Measurements from ENCODE around the gene SPATA25. TPM values are rescaled to one million over a fixed set of nuclear protein-coding genes. Genes with fewer than 3 reads are reported as not detected.
"Not testable (repeated sequence)": the region's sequence is repeated elsewhere in the genome, so short reads cannot be mapped to it uniquely, and the experiment has no call there.

Gene SPATA25
- polyA plus RNA-seq, 3 donors, result 2.0 to 3.2 (median 3.0) TPM

DNA sequence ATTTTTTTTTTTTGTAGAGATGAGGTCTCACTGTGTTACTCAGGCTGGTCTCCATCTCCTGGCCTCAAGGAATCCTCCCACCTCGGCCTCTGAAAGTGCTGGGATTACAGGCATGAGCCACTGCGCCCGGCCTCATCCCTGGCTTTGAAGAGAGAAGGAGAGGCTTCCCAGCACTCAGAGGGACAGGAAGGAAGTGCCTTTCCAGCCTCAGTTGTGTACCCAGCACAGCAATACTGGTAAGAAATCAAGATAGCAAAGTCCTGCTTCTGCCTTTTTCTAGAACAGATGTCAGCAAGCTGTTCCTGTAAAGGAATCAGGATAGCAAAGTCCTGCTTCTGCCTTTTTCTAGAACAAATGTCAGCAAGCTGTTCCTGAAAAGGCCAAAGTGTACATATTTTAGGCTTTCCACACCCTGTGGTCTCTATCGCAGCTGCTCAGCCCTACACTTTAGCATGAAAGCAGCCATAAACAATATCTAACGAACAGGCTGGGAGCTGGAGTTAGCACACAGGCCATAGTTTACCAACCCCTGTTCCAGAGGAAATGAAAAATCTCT is 30.8 kb upstream of the SPATA25 start:
- DNase-seq (ENCODE audit: low read depth in 3 of 3, low spot score in 2 of 3), result no peak

DNA sequence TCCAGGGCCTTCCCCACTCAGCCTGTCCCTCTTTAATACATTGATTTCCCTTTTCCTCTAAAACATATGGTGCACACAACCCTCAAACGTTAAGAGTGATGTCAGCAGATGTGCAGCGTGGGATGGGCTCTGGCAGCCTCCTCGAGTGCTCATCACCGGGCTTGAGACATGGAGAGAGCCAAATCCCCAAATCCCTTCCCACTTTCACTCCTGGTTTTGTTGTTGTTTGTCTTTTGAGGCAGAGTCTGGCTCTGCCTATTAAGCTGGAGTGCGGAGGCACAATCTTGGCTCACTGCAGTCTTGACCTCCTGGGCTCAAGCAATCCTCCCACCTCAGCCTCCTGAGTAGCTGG is 30.3 kb upstream of the SPATA25 start:
- DNase-seq (ENCODE audit: low read depth in 3 of 3, low spot score in 2 of 3), result no peak

DNA sequence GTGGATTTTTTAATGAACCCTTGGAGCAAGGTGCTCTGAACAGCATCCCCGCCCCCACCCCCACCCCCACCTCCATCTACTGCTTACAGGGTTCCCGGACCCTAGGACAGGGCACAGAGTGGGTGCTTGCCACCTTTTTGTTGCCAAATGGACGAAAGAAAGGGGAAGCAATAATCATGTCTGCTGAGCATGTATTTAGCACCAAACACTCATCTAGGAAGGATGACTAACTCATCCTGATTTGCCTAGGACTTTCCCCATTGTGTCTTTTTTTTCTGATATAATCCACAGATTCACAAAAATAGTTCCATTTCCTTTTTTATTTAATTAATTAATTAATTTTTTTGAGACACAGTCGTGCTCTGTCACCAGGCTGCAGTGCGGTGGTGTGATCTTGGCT is 25.7 kb upstream of the SPATA25 start:
- DNase-seq (ENCODE audit: low read depth in 3 of 3, low spot score in 2 of 3), result no peak

DNA sequence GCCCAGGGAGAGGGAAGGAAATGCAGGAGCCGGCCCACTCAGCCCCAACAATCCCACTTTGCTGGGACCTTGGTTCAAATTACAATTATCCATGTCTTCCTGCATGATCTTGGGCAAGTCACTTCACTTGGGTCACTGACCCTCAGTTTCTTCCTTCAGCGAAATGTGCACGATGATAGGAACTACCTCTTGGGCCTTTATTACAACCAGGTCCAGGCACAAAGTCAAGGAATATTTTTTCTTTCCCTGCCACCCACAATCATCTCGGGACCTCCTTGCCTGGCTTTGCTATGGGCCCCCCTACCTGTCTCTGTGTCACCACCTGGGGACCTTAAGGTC is 24.9 kb upstream of the SPATA25 start:
- no peak for DNase-seq (ENCODE audit: low read depth in 3 of 3, low spot score in 2 of 3)

DNA sequence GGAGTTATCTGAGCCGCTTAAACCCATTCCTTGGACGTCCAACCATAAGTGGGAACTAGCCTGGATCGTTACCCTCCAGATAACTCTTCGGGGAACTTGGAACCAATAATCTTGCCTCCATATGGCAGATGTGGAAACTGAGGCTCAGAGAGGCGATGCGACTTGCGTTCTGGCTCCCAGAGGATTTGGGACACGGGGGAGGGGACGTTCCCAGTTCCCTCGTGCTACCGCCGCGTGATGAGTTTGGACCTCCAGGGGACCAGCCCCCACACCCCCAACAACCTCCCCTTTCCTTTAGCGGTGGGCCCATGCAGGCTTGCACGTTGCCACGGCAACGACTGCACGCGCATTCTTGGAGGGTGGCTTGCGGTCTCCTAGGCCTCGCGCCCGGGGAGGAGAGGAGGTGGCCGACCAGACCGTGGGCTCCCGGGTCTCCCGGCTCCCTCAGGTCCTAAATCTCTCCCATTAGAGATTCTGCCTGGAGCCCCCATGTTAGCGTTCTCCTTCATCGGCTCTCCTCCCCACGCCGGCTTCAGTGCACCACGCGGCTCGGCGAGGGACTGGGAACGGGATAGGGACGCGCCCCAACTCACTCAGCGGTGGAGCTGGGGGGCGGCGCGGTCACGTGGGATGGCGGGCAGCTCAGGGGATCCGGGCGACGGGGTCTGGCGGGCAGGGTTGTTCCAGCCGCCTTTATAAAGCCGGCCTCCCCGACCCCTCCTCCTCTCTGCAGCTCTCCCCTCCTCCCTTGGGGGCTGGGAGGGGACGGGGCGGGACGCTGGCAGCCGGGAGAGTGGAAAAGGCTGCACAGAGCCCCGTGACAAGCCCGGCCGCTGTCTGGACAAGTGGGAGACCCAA is 24.3 kb upstream of the SPATA25 start, which contains the start of gene PLTP:
Gene PLTP, minus strand, starts transcription at position 670 of the 858 bp plus-strand sequence. CDS start 703 bp downstream, outside the sequence.
- DNase-seq (ENCODE audit: low read depth in 3 of 3, low spot score in 2 of 3), result peak in 1 of 3 donors; percentile 61

DNA sequence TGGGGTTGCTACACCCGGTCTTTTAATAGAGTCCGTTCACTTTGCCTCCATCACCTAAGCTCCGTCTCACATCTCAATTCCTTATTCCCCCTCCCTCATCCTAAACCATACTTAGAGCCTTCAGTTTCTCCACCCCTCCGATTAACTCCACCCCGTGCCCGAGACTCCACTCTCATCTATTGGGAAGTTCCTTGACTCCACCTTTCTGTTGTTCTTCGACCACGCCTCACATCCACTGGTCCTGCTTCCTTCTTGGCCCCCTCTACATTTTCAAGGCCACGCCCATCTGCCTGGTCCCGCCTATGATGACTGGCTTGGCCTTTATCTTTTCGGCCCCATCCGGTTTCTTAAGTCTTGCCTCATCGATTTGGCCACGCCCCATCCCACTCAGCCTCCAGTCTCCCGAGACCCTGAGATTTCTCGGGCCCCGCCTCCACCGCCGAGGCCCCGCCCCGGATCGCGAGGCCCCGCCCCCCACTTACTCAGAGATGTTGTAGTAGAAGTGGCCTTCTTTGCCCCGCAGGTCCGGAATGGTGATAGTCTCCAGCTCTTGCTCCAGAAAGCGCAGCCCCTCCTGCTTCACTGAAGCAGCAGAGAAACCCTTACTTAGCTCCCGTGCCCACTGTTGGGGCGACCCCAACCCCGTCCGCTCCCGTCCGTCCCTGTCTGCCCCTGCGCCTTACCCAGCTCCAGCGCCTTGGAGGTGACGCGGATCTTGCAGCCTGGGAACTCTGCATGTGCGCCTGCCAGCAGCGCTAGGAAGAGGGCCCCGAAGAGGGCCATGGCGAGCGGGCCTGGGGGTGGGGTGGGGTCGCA is 23.5 kb upstream of the SPATA25 start:
- peak in 2 of 3 donors; percentile 93 to 94 for DNase-seq (ENCODE audit: low read depth in 3 of 3, low spot score in 2 of 3)

DNA sequence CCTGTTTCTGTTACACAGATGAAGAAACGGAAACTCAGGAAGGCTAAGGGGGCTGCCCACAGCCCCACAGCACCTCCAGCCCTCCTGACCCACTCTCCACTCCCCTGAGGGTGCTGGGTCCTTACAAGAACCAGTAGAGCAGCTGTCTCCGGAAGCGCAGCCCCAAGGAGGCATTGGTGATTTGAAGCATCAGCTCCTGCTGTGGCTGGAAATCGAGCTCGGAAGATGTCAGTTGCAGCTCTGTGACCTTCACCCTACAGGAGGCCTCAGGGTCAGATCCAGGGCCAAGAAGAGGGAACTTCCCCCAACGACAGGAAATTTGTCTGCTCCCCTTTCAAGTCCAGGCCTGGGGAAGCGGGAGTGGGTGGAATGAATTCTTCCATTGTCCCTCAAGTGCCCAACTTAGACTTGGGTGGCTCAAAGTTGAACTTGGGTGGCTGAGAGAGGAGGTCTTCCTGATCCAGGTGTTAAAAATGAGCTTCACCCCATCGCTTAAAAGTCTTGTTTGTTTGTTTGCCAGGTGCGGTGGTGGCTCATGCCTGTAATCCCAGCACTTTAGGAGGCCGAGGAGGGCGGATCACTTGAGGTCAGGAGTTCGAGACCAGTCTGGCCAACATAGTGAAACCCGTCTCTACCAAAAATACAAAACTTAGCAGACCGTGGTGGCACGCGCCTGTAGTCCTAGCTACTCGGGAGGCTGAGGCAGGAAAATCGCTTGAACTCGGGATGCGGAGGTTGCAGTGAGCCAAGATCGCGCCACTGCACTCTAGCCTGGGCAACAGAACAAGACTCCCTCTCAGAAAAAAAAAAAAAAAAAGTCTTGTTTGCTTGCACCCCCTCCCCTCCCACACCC is 22.6 kb upstream of the SPATA25 start:
- DNase-seq (ENCODE audit: low read depth in 3 of 3, low spot score in 2 of 3), result no peak

DNA sequence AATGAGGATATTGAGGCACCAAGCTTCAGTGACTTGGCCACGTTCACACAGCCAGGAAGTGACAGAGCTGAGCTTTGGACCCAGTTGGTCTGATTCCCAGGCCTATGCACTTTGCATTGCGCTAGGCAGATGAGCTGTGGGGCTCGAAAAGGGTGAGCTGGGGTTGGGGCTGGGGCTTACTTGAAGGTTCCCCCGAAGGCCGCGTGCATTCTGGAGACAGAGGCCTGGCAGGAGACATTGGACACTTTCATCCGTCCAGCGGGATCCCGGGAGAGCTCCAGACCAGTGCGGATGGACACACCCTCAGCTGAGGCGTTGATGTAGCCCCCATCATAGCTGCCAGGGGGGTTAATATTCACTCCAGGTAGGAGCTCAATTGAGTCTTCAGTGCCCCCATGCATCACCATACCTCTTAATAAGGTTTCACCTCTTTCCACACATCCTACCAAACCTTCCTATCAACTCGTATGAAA is 21.9 kb upstream of the SPATA25 start:
- no peak for DNase-seq (ENCODE audit: low read depth in 3 of 3, low spot score in 2 of 3)

DNA sequence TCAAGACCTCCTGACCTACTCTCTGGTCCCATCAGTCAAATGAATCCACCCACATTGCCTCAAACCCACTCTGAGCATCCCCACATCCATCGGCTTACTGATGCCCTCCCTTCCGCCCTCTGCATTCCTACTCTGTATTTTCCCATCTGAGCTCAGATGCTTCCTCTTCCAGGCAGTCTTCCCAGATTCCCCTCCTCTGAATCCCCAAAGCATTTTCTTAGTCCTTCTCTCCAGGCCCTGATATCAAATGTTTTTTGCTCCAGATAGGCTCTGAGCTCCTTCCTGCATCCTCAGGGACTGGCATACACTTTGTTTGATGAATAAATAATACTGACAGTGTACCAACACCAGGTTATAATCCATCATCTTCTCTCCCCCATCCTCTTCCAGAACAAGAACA is 20.7 kb upstream of the SPATA25 start:
- no peak for DNase-seq (ENCODE audit: low read depth in 3 of 3, low spot score in 2 of 3)

DNA sequence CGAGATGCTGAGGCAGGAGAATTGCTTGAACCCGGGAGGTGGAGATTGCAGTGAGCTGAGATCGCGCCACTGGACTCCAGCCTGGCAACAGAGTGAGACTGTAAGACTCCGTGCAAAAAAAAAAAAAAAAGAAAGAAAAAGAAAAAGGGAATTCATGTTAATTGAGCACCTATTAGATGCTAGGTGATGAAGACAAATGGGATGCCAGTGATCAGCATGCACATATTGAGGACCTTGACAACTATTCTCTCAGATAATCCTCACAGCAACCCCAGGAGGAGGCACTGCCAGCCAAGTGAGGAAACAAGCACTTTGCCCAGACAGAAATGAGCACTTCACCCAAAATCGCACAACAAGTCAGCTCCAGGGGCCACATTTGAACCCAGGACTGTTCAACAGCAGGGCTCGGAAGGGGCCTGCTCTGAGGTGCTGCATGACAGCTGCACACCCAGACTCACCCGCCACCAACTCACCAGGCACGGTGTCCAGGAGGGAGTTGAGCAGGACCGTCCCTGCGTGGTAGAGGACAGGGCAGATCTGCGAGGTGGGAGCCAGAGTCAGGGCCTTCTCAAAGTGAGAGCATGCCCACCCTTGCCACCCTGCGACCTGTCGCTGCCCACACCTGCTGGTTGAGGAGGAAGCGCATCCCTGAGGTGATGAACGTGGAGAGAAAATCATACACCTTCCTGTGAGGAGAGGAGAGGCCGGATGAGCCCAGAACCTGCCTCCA is 20.0 kb upstream of the SPATA25 start:
- no peak for DNase-seq (ENCODE audit: low read depth in 3 of 3, low spot score in 2 of 3)

DNA sequence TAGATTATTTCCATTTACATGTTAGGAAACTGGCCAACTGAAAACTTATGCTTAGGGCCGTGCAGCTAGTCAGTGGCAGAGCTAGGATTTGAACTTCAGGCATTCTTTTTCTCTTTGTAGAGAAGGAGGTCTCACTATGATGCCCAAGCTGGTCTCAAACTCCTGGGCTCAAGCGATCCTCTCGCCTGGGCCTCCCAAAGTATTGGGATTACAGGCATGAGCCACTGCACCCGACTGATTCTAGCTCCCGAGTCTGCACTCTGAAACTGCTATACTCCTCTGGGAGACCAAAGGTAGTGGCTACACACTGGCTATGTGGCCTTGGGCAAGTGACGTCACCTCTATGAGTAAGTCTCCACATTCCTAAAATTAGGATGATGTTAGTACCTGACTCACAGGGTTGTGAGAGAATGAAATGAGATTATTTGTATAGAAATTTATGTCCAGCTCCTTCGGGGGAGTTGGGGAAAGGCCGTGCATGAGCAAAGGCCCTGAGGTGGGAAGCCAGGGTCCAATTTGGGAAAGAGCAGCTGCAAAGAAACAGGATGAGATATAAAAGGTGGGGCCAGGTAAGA is 18.2 kb upstream of the SPATA25 start:
- DNase-seq (ENCODE audit: low read depth in 3 of 3, low spot score in 2 of 3), result no peak

DNA sequence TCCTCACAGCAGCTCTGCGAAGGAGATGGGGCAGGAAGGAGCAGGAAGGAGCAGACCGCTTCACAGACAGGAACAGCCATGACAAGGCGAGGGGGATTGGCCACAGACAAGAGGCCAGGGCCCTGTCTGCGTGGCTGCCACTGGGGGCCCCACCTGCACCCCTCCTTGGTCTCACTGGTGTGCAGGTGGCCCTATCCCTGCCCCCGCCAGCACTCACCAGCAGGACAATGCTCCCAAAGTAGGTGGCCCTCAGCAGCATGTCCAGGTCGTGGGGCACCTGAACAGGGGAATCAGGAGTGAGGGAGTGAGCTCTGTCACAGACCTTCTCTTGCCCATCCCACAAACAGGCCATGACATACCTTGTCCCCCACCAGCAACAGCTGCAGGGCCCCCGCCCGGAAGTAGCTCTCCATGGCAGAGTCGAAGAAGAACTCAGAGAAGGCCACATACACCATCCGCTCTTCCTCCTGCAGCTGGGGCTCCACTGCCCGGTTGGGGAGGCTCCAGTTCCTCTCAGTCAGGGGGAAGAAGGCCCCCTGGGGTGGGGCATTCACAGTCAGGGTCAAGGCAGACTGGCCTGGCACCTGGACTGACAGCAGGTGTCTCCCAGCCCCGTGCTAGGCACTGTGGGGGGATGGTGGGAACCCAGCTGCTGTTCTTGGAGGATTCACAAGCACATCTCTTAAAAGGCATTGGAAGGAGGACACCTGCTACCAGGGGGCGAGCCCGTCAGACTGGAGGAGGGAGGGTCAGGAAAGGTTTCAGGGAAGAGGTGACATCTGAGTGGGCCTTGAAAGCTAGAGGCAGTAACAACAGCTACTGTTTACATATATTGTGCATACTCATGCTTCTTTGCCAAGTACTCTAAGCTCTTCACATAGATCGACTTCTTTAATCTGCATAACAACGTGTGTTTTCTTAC is 17.4 kb upstream of the SPATA25 start:
- no peak for DNase-seq (ENCODE audit: low read depth in 3 of 3, low spot score in 2 of 3)

DNA sequence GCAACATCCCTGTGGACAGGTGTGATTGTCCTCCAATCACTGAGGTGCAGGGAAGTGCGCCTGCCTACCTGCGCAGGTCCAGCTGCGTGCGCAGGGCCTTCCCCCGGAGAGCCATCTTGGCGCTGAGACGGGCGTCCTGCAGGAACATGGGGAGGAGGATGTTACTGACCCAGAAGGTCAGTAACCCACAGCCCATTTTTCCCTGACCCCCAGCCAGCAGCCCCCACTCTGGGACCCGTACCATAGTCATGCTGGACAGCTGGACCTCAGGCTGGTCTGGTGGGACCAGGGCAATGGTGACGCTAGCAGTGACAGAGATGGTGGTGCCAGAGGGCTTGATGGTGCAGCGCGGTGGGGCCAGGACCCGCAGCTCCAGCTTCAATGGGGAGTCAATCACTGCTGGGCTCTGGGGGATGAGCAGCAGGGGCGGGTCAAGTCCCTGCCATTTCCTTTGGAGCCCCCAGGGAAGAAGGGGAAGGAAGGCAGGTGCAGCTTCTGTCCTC is 14.8 kb upstream of the SPATA25 start:
- no peak for DNase-seq (ENCODE audit: low read depth in 3 of 3, low spot score in 2 of 3)

DNA sequence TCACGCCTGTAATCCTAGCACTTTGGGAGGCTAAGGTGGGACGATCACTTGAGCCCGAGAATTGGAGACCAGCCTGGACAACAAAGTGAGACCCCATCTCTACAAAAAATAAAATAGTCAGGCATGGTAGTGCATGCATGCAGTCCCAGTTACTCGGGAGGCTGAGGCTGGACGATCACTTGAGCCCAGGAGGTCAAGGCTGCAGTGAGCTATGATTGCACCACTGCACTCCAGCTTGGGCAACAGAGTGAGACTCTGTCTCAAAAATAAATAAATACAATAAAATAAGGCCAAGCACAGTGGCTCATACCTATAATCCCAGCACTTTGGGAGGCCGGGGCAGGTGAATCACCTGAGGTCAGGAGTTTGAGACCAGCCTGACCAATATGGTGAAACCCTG is 13.9 kb upstream of the SPATA25 start:
- not testable (repeated sequence) for DNase-seq (ENCODE audit: low read depth in 3 of 3, low spot score in 2 of 3)

DNA sequence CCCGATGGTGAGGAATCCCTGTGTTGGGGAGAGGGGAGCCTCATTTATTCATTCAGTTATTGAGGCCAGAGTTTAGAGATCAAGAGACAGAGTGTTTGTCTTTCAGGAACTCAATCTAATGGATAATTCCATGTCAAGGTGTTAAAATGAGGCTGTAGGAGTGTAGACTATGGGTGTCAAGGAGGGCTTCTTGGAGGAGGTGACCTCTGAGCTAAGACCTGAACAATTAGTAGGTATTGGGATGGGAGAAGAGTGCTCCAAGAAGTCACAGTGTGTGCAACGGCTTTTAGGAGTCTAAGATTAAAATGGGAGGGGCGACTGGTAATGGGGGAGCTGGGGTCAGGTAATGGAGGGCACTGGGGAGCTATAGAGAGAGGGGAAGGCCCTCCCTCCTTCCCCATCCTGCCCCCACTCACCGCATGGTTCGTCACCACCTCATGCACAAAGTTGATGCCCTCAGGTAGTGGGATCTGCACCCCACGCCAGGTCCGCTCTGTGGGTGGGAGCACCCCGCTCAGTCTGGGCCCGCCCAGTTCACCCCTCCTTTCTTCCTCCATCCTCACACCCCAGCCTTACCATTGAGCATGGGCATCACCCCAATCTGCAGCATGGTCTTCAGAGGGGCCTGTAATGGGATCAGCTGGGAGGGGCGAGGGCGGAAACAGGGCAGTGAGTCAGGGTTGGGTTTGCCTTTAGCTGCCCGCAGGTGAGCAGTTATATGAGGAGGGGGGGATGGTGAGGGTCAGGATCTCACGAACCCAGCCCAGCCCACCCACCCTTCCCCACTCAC is 11.8 kb upstream of the SPATA25 start:
- DNase-seq (ENCODE audit: low read depth in 3 of 3, low spot score in 2 of 3), result no peak

DNA sequence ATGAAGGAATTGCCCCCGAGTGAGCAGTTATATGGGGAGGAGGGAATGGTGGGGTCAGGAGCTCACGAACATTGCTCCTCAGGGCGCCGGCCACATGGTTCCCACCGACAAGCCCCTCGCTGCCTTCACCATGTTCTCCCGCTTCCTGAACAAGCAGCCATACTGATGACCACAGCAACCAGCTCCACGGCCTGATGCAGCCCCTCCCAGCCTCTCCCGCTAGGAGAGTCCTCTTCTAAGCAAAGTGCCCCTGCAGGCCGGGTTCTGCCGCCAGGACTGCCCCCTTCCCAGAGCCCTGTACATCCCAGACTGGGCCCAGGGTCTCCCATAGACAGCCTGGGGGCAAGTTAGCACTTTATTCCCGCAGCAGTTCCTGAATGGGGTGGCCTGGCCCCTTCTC is 10.9 kb upstream of the SPATA25 start:
- DNase-seq (ENCODE audit: low read depth in 3 of 3, low spot score in 2 of 3), result no peak

DNA sequence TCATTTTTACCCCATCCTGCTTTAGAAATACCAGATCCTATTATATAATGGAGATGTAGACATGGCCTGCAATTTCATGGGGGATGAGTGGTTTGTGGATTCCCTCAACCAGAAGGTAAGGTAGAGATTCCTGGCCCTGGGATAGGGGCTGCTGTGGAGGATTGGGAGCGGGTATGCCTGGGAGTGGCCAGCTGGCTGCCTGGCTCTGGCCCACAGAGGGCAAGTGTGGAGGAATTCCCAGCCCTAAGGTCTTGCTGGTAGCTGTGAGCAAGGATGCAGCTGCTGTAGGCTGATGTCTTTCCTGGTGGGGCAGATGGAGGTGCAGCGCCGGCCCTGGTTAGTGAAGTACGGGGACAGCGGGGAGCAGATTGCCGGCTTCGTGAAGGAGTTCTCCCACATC is 10.3 kb upstream of the SPATA25 start:
- DNase-seq (ENCODE audit: low read depth in 3 of 3, low spot score in 2 of 3), result no peak

DNA sequence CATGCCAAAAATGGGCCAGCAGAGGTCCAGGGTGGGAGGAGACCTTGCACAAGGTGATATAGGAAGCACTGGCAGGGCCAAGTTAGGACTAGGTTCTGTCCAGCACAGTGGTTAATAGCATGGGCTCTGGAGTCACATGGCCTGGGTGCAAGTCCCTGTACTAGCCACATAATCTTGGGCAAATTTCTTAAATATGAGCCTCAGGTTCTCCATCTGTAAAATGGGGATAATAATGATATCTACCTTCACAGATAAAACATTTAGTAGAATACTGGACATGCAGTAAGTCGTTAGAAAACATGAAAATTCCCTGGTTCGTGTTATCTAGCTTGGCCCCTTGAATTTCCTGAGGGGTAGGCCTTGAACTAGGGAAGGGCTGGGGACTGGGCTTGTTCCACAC is 9.9 kb upstream of the SPATA25 start:
- DNase-seq (ENCODE audit: low read depth in 3 of 3, low spot score in 2 of 3), result no peak
